ENCODE data around the gene PHKG1. TPM values are rescaled to one million over a fixed set of nuclear protein-coding genes. Genes with fewer than 3 reads are reported as not detected.
A peak's percentile ranks its signal among the peaks of the same experiment; 100 is the strongest.
"Not testable (repeated sequence)": the region's sequence is repeated elsewhere in the genome, so short reads cannot be mapped to it uniquely, and the experiment has no call there.

PHKG1 gene
- total RNA-seq (2014; rRNA removed; shearing (Covaris generic)): 0.67 and 1.9 TPM in 2 replicates
- 0.18 and 0.56 TPM in 2 replicates for polyA plus RNA-seq (2015; cell fraction: cytosol; rRNA removed)
- 2.8 and 6.2 TPM in 2 replicates for polyA plus RNA-seq (2015; cell fraction: nucleus; rRNA removed)

- in situ Hi-C loops (cut with HindIII; ENCODE audit: low pct_unique_long_range_greater_than_20kb, low sequenced_read_pairs): no loop called here
- peak; percentile 79 for DNase-seq (ENCODE audit: low read depth, low spot score)
Observed at GRCh38 chr7:56092789-56093531, at the start of gene PHKG1. Gene PHKG1, minus strand, starts transcription at chr7:56092952. Its CDS starts 4,011 bp downstream, at chr7:56088941.

GRCh38 chr7:56131062-56131461 lies 38.3 kb upstream of the PHKG1 start:
- DNase-seq (ENCODE audit: low read depth, low spot score); in situ Hi-C loops (cut with HindIII; ENCODE audit: low pct_unique_long_range_greater_than_20kb, low sequenced_read_pairs): not testable (repeated sequence)

GRCh38 chr7:56127241-56127975 lies 34.7 kb upstream of the PHKG1 start:
- no peak for DNase-seq (ENCODE audit: low read depth, low spot score)
- in situ Hi-C loops (cut with HindIII; ENCODE audit: low pct_unique_long_range_greater_than_20kb, low sequenced_read_pairs): no loop called here

GRCh38 chr7:56125831-56126230 lies 33.1 kb upstream of the PHKG1 start:
- in situ Hi-C loops (cut with HindIII; ENCODE audit: low pct_unique_long_range_greater_than_20kb, low sequenced_read_pairs): no loop called here
- no peak for DNase-seq (ENCODE audit: low read depth, low spot score)

- DNase-seq (ENCODE audit: low read depth, low spot score): no peak
- in situ Hi-C loops (cut with HindIII; ENCODE audit: low pct_unique_long_range_greater_than_20kb, low sequenced_read_pairs): no loop called here
Observed at GRCh38 chr7:56124981-56125380, 32.2 kb upstream of the PHKG1 start.

- no peak for DNase-seq (ENCODE audit: low read depth, low spot score)
- in situ Hi-C loops (cut with HindIII; ENCODE audit: low pct_unique_long_range_greater_than_20kb, low sequenced_read_pairs): no loop called here
Observed at GRCh38 chr7:56121440-56121839, 28.7 kb upstream of the PHKG1 start.

GRCh38 chr7:56115852-56116538 lies 23.2 kb upstream of the PHKG1 start, which contains the start of gene NUPR2:
Gene NUPR2, minus strand, starts transcription at chr7:56116417. Its CDS starts 103 bp downstream, at chr7:56116314.
- no peak for DNase-seq (ENCODE audit: low read depth, low spot score)
- in situ Hi-C loops (cut with HindIII; ENCODE audit: low pct_unique_long_range_greater_than_20kb, low sequenced_read_pairs): no loop called here

GRCh38 chr7:56112244-56112643 lies 19.5 kb upstream of the PHKG1 start:
- DNase-seq (ENCODE audit: low read depth, low spot score); in situ Hi-C loops (cut with HindIII; ENCODE audit: low pct_unique_long_range_greater_than_20kb, low sequenced_read_pairs): not testable (repeated sequence)

GRCh38 chr7:56110611-56111010 lies 17.9 kb upstream of the PHKG1 start:
- in situ Hi-C loops (cut with HindIII; ENCODE audit: low pct_unique_long_range_greater_than_20kb, low sequenced_read_pairs): no loop called here
- DNase-seq (ENCODE audit: low read depth, low spot score): no peak

- DNase-seq (ENCODE audit: low read depth, low spot score): no peak
- in situ Hi-C loops (cut with HindIII; ENCODE audit: low pct_unique_long_range_greater_than_20kb, low sequenced_read_pairs): no loop called here
Observed at GRCh38 chr7:56107954-56108258, 15.2 kb upstream of the PHKG1 start.

- peak; percentile 100 for DNase-seq (ENCODE audit: low read depth, low spot score)
- in situ Hi-C loops (cut with HindIII; ENCODE audit: low pct_unique_long_range_greater_than_20kb, low sequenced_read_pairs): no loop called here
Observed at GRCh38 chr7:56106108-56107073, 13.6 kb upstream of the PHKG1 start, which contains the start of gene CHCHD2. Gene CHCHD2, minus strand, starts transcription at chr7:56106476. Its CDS starts 63 bp downstream, at chr7:56106413.

GRCh38 chr7:56105508-56105907 lies 12.8 kb upstream of the PHKG1 start:
- DNase-seq (ENCODE audit: low read depth, low spot score): peak; percentile 70
- in situ Hi-C loops (cut with HindIII; ENCODE audit: low pct_unique_long_range_greater_than_20kb, low sequenced_read_pairs): no loop called here

- in situ Hi-C loops (cut with HindIII; ENCODE audit: low pct_unique_long_range_greater_than_20kb, low sequenced_read_pairs); DNase-seq (ENCODE audit: low read depth, low spot score): not testable (repeated sequence)
Observed at GRCh38 chr7:56104138-56104537, 11.4 kb upstream of the PHKG1 start.

- in situ Hi-C loops (cut with HindIII; ENCODE audit: low pct_unique_long_range_greater_than_20kb, low sequenced_read_pairs): no loop called here
- no peak for DNase-seq (ENCODE audit: low read depth, low spot score)
Observed at GRCh38 chr7:56099653-56100052, 6.9 kb upstream of the PHKG1 start.

GRCh38 chr7:56098187-56099008 lies 5.6 kb upstream of the PHKG1 start:
- in situ Hi-C loops (cut with HindIII; ENCODE audit: low pct_unique_long_range_greater_than_20kb, low sequenced_read_pairs): not testable (repeated sequence)

GRCh38 chr7:56097700-56098099 lies 4.9 kb upstream of the PHKG1 start:
- in situ Hi-C loops (cut with HindIII; ENCODE audit: low pct_unique_long_range_greater_than_20kb, low sequenced_read_pairs): no loop called here
- no peak for DNase-seq (ENCODE audit: low read depth, low spot score)

More at GRCh38 chr7:56098187-56099008, 5.6 kb upstream of the PHKG1 start:
- not testable (repeated sequence) for DNase-seq (ENCODE audit: low read depth, low spot score)

All from SK-MEL-5 (cell line).